ENCODE results near the gene SLC25A38. TPM values are rescaled to one million over a fixed set of nuclear protein-coding genes. Genes with fewer than 3 reads are reported as not detected.

The SLC25A38 gene
- total RNA-seq, 1 experiment from 2014 or later, result 22.0 TPM

DNA sequence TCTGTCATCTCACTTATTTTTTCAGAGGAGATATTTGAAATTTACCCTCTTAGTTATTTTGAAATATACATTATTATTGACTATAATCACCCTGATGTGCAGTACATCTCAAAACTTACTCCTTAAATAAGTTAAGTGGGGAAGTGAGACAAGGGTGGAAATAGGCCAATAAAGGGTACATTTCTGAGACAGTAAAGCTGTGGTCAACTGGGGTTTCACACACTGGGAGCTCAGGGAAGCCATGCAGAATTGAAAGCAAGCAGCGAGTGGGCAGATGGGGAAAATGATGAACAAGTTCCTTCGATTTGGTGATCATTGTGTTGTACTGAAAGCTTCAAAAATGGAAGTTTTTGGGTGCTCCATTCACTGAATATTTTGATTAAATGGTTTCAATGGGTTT, 62.8 kb downstream of the SLC25A38 start:
- intact Hi-C loops (cut with micrococcal nuclease; ENCODE audit: unreplicated experiment), result loop anchor here (2.0 to 5.0 kb wide), 2 partner anchors 731 to 871 kb away; no protein-coding TSS in a partner anchor
- no peak overlapping the region for H3K4me2 ChIP-seq
- H3K79me2 ChIP-seq (ENCODE audit: low read depth), result no peaks in the 10 kb centered on the region
- H3K9me3 ChIP-seq (ENCODE audit: insufficient read depth, low read depth), result no peaks in the 10 kb centered on the region
- H3K27me3 ChIP-seq (ENCODE audit: insufficient read depth, low read depth), result no peaks in the 10 kb centered on the region
- no peak overlapping the region for H3K27ac ChIP-seq
- no peak for DNase-seq
- no peak for TF ChIP-seq EZH2 (IDR thresholded peaks at IDR 0.05; ENCODE audit: low read depth)
- TF ChIP-seq, protein P1, sequence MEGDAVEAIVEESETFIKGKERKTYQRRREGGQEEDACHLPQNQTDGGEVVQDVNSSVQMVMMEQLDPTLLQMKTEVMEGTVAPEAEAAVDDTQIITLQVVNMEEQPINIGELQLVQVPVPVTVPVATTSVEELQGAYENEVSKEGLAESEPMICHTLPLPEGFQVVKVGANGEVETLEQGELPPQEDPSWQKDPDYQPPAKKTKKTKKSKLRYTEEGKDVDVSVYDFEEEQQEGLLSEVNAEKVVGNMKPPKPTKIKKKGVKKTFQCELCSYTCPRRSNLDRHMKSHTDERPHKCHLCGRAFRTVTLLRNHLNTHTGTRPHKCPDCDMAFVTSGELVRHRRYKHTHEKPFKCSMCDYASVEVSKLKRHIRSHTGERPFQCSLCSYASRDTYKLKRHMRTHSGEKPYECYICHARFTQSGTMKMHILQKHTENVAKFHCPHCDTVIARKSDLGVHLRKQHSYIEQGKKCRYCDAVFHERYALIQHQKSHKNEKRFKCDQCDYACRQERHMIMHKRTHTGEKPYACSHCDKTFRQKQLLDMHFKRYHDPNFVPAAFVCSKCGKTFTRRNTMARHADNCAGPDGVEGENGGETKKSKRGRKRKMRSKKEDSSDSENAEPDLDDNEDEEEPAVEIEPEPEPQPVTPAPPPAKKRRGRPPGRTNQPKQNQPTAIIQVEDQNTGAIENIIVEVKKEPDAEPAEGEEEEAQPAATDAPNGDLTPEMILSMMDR (conservative IDR thresholded peaks at IDR 0.05), result no peak
- H2AFZ ChIP-seq, result no peak overlapping the region
- H4K20me1 ChIP-seq (ENCODE audit: insufficient read depth), result no peaks in the 10 kb centered on the region
- H3F3A ChIP-seq (ENCODE audit: insufficient read depth, low read depth), result no peaks in the 10 kb centered on the region
- H3K36me3 ChIP-seq (ENCODE audit: low read depth), result no peaks in the 10 kb centered on the region
- ChIA-PET POLR2A (ENCODE audit: unreplicated experiment) (no interaction called here), CTCF (interaction anchor here (1.1 kb wide), 1 partner anchor 12 kb away, joined by 3 read pairs; no protein-coding TSS in a partner anchor)
- no peak overlapping the region for H3K4me3 ChIP-seq
- H3K9me2 ChIP-seq (ENCODE audit: insufficient read depth), result no peaks in the 10 kb centered on the region
- H3K4me1 ChIP-seq (replicated peaks; ENCODE audit: insufficient read depth), result no peaks in the 10 kb centered on the region
- BruUV-seq (replicated peaks), result no TSS peak

DNA sequence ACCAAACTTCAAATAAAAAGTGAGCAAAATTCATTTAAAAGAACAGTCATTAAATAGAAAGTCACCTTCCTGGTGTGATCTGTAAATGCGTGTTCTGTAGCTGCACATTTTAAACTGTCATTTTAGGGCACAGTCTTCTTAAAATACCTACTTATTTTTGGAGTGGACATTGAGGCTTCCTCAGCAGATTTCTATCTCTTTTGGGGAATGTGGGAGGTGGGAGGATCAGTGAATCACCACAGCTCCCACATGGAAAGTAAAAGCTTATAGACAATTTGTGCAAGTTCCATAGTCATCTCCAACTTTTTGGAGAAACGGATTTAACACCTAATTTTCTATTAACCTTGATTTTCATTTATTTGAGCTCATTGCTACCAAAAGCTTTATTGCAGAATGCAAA, 63.3 kb downstream of the SLC25A38 start:
- intact Hi-C loops (cut with micrococcal nuclease; ENCODE audit: unreplicated experiment), result loop anchor here (2.0 to 5.0 kb wide), 2 partner anchors 731 to 870 kb away; no protein-coding TSS in a partner anchor
- Histone ChIP-seq H3K27ac (no peak overlapping the region), H3K9me3 (ENCODE audit: insufficient read depth, low read depth) (no peaks in the 10 kb centered on the region), H4K20me1 (ENCODE audit: insufficient read depth) (no peaks in the 10 kb centered on the region), H2AFZ (no peak overlapping the region), H3K4me2 (no peak overlapping the region), H3K27me3 (ENCODE audit: insufficient read depth, low read depth) (no peaks in the 10 kb centered on the region), H3F3A (ENCODE audit: insufficient read depth, low read depth) (no peaks in the 10 kb centered on the region), H3K79me2 (ENCODE audit: low read depth) (no peaks in the 10 kb centered on the region), H3K4me3 (no peak overlapping the region), H3K4me1 (replicated peaks; ENCODE audit: insufficient read depth) (no peaks in the 10 kb centered on the region), H3K9me2 (ENCODE audit: insufficient read depth) (no peaks in the 10 kb centered on the region), H3K36me3 (ENCODE audit: low read depth) (no peaks in the 10 kb centered on the region)
- CTCF ChIA-PET, result interaction anchor here (1.1 kb wide), 1 partner anchor 12 kb away, joined by 3 read pairs; no protein-coding TSS in a partner anchor
- DNase-seq, result no peak
- TF ChIP-seq, protein P1 (conservative IDR thresholded peaks at IDR 0.05), result no peak
- no peak for TF ChIP-seq EZH2 (IDR thresholded peaks at IDR 0.05; ENCODE audit: low read depth)
- no TSS peak for BruUV-seq (replicated peaks)
- POLR2A ChIA-PET (ENCODE audit: unreplicated experiment), result interaction anchor here (0.5 kb wide), 1 partner anchor 131 kb away, joined by 5 read pairs; no protein-coding TSS in a partner anchor

Other genes starting within 250 kb of the SLC25A38 start
- 9.2 and 10.3 TPM in 2 replicates for gene CSRNP1, start 229.8 kb upstream of the SLC25A38 start, total RNA-seq (2021)
- not detected in 2 replicates for gene XIRP1, start 190.8 kb upstream of the SLC25A38 start, total RNA-seq (2021)
- not detected in 2 replicates for gene CX3CR1, start 103.3 kb upstream of the SLC25A38 start, total RNA-seq (2021)
- gene CCR8, start 53.7 kb upstream of the SLC25A38 start, total RNA-seq (2021), result not detected in 2 replicates
- gene RPSA, start 23.4 kb downstream of the SLC25A38 start, total RNA-seq (2021), result 1,544 and 1,775 TPM in 2 replicates
- gene MOBP, start 84.3 kb downstream of the SLC25A38 start, total RNA-seq (2021), result not detected in 2 replicates